Glomerular visceral epithelial cell (primary cell): ENCODE data around the gene KCNAB1.

ENCODE experiments used
- DNase-seq: peaks from one replicate; pipeline ENCODE4 v3.0.0-alpha.2; 2016; ENCODE audit errors: extremely low spot score

Gene KCNAB1

DNA sequence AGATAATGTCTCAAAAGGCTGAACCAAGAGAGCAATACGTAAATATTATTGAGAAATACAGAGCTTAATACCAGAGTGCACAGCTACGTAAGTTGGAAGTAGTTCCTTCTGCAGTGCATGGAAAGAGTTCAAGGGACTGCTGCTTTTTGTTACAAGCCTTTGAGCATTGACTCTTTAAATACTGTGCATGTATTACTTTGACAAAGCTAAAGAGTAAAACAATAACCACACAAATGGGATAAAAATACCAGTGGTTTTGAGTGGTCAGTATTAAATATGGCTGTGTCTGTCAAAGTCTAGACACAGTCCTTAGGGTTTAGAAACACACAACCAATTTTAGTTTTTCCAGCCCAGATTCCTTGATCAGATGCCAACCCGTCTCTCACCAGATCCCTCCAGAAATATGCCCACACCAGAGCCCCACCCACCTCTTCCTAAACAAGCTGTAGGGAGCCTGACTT, 372.5 kb downstream of the KCNAB1 start:
- DNase-seq: no peak

DNA sequence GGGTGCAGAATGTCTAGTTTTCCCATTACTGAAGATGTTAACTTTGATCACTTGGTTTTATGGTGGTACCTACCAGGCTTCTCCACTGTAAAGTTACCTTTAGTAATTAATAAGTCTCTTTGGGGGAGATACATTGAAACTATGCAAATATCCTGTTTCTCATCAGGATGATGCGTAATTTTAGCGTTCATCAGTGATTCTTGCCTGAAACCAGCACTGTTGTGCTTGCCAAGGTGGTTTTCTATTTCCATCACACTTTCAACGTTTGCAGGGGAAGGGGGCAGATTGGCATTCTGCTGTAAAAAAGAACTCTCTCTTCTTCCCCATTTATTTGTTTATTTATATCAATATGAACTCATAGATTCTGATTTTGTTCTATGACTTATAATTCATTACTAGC, 373.5 kb downstream of the KCNAB1 start:
- DNase-seq: no peak

DNA sequence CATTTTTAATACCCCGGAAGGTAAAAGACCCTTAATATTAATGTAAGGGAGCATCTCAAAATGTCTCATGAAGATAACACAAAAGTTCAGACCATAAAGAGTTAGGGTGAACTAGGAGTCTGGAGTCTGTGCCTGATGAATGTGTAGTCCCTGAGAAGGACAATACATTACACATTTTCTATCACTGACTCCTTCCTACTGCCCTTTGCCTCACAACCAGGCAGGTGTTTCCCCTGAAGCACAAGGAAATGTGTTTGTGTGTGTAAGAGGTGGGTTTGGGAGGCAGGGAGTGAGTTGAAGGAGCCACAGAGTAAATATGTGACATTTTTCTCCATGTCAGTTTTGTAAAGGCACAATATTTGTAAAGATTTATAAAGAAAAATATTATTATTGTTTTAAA, 375.4 kb downstream of the KCNAB1 start:
- DNase-seq: no peak

DNA sequence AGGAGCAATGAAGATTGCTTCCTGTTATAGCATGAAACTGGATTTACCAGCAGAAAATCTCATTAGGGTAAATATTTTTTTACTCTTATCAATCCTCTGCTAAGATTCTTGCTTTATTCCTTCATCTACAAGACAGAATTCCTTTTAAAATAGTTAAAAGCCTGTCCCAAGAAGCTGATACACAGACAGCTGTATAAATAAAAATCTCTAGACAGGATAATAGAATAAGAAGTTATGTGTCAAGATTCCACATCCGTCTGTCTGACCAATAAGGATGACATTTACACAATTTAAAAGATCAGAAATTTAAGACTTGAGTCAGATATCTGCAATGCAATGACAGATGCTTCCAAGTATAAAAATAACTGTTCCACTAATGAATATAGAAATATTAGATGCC, 376.9 kb downstream of the KCNAB1 start:
- no peak for DNase-seq

DNA sequence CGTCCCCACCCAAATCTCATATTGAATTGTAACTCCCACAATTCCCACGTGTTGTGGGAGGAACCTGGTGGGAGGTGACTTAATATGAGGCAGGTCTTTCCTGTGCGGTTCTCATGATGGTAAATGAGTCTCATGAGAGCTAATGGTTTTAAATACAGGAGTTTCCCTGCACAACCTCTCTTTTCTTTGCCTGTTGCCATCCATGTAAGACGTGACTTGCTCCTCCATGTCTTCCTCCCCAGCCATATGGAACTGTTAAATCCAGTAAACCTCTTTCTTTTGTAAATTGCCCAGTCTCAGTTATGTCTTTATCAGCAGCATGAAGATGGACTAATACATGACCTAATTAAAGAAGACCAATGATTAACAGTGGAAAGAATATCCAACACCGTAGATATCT, 377.9 kb downstream of the KCNAB1 start:
- no peak for DNase-seq

DNA sequence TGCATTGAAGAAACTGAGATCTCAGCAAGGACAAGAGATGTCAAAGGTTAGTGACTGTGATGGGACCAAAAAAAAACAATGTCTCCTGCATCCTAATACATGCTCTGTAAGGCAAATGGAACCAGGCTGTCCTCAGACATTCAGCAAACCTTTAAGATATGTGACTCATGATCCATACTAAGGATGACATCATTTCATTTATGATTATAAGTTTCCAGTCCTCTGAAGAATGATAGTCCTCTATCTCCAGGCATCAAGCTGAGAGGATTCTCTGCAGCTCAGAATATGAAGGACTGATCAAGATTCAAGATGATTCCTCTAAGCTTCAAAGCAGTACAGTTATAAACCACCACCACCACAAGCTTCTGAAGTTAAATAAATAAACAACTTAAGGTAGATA, 386.9 kb downstream of the KCNAB1 start:
- no peak for DNase-seq

DNA sequence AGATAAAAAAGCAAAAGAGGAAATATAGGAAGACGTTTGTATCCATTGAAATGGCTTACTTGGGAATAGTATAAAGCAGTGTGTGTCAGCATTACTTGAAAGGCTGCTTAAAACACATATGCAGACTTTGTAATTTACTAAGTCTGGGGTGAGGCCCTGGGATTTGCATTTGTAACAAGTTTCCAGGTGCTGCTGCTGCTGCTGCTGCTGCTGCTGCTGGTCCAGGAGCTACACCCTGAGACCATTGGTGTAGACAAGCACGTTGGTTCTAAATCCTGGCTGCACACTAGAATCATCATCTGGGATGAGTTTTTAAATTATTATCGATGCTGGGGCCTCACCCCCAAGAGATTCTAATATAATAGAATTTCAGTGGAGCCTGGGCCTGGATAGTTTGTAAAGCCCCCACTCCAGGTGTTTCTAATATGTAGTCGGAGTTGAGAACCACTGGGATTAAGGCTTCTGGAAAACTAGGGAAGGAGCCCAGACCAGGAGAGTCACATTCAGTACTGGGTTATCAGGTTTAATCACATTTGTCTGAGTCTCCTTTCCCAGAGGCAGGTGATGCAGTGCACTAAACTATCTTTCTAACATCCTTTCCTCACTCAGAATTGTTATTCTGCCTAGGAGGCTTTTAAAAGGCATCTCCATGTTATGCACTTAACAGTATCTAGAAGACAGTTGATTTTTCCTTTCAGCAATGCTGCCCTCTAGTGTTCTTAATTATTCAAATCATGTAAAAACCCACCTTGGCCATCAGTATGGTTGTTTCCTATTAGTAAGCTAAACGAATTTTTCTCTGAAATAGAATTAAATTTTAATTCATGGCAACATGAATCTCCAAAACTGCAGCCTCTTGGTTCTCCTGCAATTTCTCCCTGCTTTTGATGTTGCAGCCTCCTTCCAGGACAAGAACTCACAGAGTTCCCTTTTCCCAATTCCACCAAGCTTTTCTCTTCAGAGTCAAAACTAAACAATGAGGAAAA, 389.1 kb downstream of the KCNAB1 start:
- DNase-seq: peak; percentile 49

DNA sequence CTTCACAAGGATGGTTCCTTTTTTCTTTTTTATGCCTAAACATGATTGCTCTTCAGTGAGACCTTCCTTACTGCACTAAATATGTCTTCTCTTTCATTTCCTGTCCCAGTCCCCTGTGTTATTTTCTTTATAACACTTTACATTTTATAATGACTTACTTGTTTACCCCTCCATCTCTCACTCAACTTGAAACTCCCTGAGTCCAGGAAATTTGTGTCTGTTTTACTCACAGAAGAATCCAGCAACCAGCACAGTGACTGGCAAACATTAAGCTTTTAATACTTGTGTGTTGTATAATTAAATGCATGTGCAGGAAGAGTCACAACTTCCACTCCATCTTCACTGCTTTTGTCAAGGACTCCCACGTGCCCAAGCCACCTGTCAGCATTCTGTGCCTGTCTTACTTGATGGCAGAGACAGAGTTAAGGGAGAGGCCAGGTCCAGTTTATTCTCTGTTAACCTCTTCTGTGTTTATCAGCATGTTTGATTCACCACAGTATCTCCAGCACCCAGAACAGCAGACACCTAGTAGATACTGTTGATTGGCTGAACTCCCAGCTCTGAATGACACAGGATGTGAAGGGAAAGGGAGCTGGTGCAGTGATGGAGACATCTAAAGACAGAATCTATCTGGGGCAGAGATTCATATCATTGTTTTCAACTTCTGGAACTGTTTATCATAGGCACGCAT, 391.8 kb downstream of the KCNAB1 start:
- no peak for DNase-seq

DNA sequence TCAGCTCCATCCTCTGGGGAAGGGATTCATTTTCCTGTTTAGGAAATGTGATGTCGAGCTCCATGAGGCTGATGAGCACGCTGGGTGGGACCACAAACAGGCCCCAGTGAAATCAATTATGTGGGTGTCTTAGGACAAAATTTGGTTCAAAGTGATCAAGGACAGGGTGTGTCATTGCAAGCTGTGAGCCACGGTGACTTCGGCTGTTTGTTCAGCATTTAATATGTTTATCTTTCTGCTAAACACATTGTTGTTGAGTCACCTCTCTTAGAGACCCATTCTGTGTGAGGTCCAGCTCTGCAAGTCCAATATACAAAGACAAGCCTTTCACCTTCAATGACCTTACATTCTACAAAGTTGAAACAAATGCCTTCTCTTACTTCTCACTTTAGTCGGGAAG, 393.2 kb downstream of the KCNAB1 start:
- no peak for DNase-seq

DNA sequence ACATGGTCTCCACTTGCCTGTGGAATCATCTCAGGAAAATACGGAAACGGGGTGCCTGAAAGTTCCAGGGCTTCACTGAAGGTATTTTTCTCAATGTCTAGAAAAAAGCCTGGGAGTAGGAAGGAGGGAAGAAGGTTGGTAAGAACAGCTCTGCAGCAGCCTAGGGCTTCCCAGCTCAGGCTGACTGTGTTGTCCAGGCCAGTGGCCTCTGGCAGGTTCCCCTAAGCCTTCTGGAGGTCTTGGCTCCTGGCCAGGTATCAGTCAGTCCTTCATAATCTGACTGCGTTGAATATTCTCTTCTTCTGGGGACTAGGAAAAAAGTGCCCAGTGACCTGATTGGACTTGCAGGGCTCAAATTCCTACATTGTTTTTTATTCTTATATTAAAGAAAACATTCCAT, 395.9 kb downstream of the KCNAB1 start:
- DNase-seq: no peak

DNA sequence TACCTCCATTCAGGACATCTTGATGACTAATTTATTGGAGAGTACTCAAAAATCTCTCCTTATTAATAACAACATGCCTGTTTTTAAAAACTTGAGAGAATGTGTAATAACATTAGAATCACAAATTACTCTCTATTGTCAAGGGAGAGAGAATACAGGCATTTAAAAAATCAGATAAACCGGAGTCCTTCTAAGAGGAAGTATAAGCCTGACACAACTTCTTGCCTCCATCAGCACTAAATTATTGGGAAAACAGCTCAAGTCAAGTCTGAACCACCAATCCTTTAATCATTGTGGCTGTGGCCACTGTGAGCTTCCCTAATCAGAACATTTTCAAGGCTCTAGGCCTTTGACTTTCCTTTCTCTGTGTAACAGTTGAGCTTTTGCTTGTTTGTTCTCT, 396.6 kb downstream of the KCNAB1 start:
- DNase-seq: no peak

DNA sequence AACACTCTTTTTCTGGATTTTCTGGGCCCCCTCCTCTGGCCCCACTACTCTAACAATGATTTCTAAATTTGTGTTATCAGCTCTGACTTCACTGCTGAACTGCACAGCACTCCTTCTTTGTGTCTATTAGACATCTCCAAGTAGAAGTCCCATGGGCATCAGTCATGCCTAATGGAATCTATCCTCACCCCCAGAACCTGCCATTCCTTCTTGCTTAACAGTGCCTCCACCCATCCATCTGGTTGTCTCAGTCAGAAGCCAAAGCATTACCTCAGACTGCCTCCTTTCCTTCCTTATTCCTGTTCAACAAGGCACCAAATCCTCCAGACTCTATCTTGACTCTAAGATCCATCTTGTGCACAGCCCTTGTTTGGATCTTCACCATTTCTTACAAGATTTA, 398.3 kb downstream of the KCNAB1 start:
- no peak for DNase-seq

DNA sequence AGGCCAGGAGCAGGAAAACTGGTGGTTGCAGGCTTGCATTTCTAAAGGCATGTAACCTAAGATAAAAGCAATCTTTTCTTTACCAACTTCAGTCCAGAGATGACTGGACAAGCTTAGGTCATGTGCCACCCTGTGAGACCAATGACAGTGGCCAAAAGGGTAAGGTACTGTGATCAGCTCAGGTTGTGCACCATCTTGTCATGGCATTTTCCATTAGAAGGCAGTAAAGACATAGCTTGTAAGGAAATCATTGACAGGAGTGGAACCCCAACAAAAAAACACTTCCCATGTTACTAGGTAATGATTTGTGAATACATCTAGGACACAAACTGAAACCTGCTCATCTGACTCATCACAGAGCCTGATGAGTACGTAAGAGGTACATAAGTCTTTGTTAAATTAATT, 399.4 kb downstream of the KCNAB1 start:
- DNase-seq: peak; percentile 11

DNA sequence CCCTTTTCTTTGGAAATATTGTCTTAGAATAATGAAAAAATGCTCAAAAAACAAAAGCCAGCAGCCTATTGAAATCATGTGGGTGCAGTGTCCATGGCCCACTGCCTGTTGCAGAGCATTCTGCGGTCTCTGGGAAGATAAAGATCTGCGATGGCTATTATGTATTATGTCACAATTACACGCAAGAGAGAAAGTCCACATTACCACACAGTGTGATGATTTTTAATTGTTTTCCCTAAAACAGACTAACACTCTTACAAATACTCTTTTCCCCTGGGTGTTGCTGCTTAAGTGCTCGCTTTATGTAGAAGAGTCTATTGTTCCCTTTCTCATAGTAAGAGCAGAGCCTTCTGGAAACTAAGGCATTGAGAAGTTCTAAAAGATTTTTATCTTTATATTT, 402.3 kb downstream of the KCNAB1 start:
- no peak for DNase-seq

DNA sequence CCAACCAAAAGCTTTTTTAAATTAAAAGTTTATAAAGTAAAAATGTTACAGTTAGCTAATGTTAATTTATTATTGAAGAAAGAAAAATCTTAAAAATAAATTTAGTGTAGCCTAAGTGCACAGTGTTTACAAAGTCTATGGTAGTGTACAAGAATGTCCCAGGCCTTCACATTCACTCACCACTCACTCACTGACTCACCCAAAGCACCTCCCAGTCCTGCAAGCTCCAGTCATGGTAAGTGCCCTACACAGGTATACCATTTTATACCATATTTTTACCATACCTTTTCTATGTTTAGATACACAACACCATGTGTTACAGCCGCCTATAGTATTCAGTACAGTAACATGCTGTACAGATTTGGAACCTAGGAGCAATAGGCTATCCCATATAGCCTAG, 405.4 kb downstream of the KCNAB1 start:
- no peak for DNase-seq

DNA sequence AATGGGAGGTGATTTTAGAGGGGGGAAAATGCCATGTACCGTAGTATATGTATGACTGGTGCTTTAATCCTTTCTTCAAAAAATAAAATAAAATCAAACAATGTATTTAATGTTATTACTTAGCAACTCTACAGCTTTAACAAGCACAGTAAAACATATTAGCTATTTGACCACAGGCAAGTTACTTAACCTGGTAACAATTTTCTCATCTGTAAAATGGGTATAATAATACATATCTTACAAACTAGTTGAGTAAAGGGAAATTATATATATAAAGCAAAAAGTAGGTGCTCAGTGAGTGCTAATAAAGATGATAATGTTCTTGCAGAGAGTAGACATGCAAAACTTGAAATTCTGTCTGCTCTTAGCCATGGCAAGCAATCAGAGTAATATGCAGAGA, 406.7 kb downstream of the KCNAB1 start:
- no peak for DNase-seq

DNA sequence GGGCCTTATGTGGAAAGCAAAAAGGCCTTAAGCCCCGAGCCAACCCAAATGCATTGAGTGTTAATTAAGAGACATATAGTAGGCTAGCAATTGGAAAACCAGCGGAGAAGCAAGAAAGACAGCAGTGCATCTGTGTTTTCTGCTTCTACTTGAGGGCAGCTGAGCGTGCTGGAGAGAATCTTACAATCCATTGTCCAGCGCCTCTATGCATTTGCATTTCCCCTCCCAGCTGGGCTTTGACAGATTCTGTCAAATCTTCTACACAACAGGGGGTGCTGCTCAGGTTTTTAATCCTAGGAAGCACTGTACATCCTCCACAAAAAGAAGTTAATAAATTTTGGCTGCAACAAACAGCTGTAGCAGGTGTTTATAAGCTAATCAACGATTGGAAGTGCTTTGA, 410.6 kb downstream of the KCNAB1 start:
- DNase-seq: no peak

DNA sequence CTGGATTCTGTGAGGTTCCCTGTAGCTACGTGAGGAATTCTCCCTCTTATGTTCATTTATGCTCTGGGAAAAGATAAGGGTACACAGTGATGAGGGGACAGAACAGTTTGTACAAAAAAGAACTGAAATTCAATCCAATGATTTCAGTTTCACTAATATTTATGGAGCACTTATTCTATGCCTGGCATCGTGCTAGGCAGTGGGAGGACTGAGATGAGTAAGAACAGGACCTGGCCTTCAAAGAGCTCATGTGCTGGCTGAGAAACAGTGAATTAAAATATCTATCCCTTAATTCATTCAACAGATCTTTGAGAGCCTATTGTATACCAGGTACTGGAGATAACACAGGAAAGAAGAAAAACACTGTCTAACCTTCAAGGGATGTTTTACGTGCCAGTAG, 412.4 kb downstream of the KCNAB1 start:
- no peak for DNase-seq

DNA sequence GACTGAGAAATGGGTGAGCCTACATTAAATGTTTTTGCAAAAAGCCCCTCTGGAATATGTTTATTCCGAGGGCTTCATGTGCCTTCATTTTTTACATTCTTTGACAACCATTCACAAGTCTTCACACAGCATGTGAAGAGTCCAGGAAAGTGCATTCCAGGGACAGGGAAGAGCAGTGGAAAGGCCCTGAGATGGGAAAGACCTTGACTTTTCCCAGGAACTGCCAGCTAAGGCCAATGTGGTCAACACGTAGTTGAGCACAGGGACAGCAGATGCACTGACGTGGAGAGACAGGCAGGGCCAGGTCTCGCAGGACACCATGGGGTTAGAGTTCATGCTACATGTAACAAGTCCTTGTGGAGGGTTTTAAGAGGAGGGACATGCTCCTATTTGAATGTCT, 412.8 kb downstream of the KCNAB1 start:
- no peak for DNase-seq

DNA sequence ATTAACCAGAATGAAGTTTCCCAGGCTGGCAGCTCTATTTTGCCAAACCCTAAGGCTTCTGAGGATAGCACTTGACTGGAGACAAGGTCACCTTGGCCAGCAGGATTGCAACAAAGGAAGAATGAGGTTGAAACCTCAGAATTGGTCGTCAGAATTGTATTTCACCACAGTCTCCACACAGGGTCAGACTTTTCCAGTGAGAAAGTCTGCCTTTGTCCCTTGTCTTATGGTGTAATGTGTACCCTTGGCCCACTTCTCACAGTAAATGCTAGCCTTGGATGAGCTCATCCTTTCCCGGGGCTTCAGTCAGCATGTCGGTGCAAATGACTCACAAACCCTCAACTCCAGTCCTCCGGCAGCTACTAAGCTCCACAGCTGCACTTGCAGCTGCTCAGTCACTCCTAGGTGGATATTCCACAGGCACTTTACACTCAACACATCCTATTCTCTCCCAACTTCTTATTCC, 414.8 kb downstream of the KCNAB1 start:
- peak; percentile 97 for DNase-seq

DNA sequence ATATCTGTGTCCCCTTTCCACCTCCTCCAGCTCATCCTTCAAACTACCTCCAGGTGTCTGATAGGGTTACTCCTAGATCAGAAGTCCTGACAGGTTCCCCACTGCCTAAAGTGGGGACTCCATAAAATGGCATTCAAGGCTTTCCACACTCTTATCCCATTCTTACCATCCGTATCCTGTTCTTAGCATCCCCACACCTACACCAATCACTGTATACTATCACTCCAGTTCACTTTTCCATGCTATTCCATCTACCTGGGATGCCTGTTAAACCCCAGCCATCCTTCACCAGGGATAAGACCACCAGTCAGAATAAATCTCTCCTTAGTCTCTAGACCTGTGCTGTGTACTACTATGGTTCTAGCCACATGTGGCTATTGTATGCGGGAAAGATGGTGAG, 415.4 kb downstream of the KCNAB1 start:
- no peak for DNase-seq

DNA sequence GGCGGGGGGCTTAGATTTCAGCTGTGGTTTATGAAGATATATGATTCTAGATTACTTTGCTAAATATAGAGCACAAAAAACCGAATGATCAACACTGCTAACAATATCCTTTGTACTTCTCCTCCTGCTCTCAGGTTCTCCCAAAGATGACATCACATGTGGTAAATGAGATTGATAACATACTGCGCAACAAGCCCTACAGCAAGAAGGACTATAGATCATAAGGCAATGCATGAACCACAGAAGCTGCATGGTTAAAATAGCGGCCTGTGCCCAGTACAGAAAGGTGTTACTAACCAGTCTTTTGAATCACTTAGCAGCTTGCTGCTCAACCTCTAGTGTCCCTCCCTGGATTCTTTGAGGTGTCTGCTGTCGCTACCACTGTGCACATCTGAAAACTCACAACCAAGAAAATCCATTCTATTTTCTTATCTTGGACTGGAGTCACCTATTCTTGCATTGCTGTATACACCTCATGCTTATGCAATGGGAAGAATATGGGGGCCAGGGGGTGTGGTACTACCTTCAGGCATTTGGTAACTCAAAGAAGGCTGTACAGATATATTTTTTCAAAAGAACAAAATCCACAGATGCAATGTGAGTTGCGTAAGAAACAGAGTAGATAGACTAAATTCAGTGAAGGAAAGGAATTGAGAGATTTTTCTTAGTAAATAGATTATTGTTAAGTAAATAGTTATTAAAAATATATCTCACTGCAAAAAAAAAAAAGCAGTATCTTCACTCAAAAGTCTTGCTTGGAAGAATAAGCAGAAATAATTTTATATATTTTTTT, 416.3 kb downstream of the KCNAB1 start:
- no peak for DNase-seq
